Heart left ventricle (tissue), 13 donors: ENCODE measurements around the gene MED10.

Experiments
- CTCF ChIP-seq, 12 donors: fragments of 200-600 bp; sonication (generic) in 4 of 12; IDR thresholded peaks; one replicate each; pipeline versions ENCODE4 v1.5.0 to v1.8.0; 2018 to 2022; ENCODE audit warnings: antibody characterized with exemption in 12 of 12, mild to moderate bottlenecking in 5 of 12
- POLR2A ChIP-seq, 2 donors: fragments of 450-650 bp; IDR thresholded peaks; one replicate each; pipeline ENCODE4 v1.6.1; 2017; ENCODE audit warnings: antibody characterized with exemption in 2 of 2, mild to moderate bottlenecking in 2 of 2, moderate library complexity in 2 of 2
- donor health status: ischemic (EF 13 %, LVEDD 7.1; RV severe dilation, severe dysfunction).
- donor health status: DM: no; HTN: yes; CAD: no.
- donor health status: DM: no; HTN: no; CAD: no.
- donor health status: ischemic (EF 25% LVEDD 6.9; RV normal size, moderate dysfunction).
- donor health status: ischemic (EF 25% LVEDD 5.7; RV mildly dilated, moderate dysfunction).
- donor health status: ischemic (EF 35%, LVEDD 5.7; RV mildly dilated, moderate dysfunction).
- donor health status: nonischemic (EF 11% LVEDD 7.7; RV severe dilation, severe dysfunction).
- donor health status: DM: yes; HTN: yes; CAD: no.
- donor health status: PGD.
- donor health status: ischemic (EF 29% LVEDD 5.4; RV normal size, mild dysfunction).
- donor health status: nonischemic (EF 23%, LVEDD 6.1; RV moderate dilation, normal function).

GRCh38 chr5:6396836-6397535 lies 18.6 kb upstream of the MED10 start:
- TF ChIP-seq CTCF (IDR thresholded peaks at IDR 0.05) (no peak), POLR2A (IDR thresholded peaks at IDR 0.05) (no peak)
